Mucosa of rectum (tissue), 2 donors: ENCODE data around the gene UFD1.

ENCODE experiments used
- H3K27ac ChIP-seq, 2 donors: one replicate each; pipeline ENCODE4 v1.7.0; 2013; ENCODE audit warnings: inconsistent platforms in 2 of 2, low read depth in 2 of 2, low read length in 2 of 2
- H3K27me3 ChIP-seq, 2 donors: one replicate each; pipeline ENCODE4 v1.7.0; 2013; ENCODE audit warnings: low read length in 2 of 2; ENCODE audit not compliant: control insufficient read depth in 2 of 2, insufficient read depth in 2 of 2
- H3K36me3 ChIP-seq, 2 donors: one replicate each; pipeline ENCODE4 v1.7.0; 2013; ENCODE audit warnings: low read length in 2 of 2; ENCODE audit not compliant: control insufficient read depth in 2 of 2, insufficient read depth in 2 of 2
- H3K4me1 ChIP-seq, 2 donors: one replicate each; pipeline ENCODE4 v1.7.0; 2013; ENCODE audit warnings: low read length in 2 of 2, mild to moderate bottlenecking in 1 of 2; ENCODE audit not compliant: control insufficient read depth in 2 of 2, insufficient read depth in 2 of 2
- H3K4me3 ChIP-seq, 2 donors: one replicate each; pipeline ENCODE4 v1.7.0; 2013; ENCODE audit warnings: low read length in 2 of 2
- H3K9ac ChIP-seq, 2 donors: one replicate each; pipeline ENCODE4 v1.7.0; 2013; ENCODE audit warnings: low read length in 2 of 2, low read depth in 1 of 2, mild to moderate bottlenecking in 1 of 2
- H3K9me3 ChIP-seq, 2 donors: one replicate each; pipeline ENCODE4 v1.7.0; 2013; ENCODE audit warnings: low read length in 2 of 2; ENCODE audit not compliant: control insufficient read depth in 2 of 2
- donor health status: healthy.
- donor health status: Normal muscosa, but diverticular disease.

UFD1 gene

DNA sequence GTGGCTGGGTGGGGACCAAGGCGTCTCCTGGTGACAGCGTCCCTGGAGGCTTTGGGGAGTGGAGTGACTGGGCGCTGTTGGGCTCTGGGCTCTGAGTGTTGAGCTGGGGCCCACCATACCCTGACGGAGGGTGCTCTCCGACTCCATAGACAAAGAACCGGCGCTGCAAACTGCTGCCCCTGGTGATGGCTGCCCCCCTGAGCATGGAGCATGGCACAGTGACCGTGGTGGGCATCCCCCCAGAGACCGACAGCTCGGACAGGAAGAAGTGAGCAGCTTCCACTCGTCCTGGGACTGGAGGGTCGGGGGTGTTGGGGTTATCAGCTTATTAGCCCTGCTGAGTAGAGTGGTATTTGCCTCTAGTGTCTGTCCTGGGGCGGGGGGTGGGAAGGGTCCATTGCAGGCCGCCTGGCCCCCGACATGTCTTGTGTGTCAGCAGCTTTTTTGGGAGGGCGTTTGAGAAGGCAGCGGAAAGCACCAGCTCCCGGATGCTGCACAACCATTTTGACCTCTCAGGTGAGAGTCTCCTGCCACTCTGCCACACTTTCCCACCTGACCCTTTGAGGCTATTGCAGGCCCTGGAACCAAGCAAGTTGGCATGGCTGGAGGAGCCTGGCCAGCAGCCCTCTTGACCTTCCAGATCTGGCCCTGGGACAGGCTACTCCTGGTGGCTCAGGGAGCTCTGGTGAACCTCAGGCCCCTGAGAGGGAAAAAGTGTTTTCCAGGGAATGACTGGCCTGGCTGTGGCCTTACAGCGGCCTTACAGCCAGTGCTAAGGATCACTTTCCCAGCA lies 37.6 kb upstream of the UFD1 start:
- Histone ChIP-seq H3K4me3 (no peak overlapping the region), H3K27ac (no peak overlapping the region), H3K9me3 (no peaks in the 10 kb centered on the region), H3K36me3 (no peaks in the 10 kb centered on the region), H3K27me3 (no peaks in the 10 kb centered on the region), H3K9ac (no peak overlapping the region), H3K4me1 (no peaks in the 10 kb centered on the region)

DNA sequence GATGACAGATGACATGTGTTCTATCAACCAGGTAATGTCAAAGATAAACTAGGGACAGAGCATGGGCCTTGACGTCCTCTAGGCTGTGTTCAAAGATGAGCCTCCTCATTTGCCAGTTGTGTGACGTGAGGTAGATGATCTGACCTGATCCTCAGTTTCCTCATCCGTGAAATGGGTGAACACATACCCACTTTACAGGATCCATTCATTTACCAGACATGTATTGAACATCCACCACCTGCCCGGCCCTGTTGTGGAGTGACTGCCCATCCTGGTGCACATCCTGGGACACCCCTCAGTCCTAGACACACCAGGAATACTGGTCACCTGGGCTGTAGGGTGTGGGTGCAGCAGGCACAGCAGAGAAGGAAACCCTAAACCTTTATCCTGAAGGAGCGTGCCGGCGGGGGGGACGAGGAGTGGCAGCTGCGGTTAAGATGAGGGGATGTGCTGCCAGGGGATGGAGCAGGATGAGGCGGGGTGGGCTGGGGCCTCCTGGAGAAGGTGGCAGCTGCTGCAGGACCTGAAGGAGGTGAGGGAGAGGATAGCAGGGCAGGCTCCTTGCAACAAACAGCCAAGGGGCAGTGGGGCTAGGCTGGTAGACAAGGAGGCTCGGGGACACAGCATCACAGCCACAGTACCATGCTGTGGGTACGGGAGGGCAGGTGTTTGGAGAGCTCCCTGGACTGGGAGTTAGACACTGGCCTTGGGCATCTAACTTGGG lies 36.8 kb upstream of the UFD1 start:
- Histone ChIP-seq H3K27ac (no peak overlapping the region), H3K36me3 (no peaks in the 10 kb centered on the region), H3K27me3 (no peaks in the 10 kb centered on the region), H3K4me1 (no peaks in the 10 kb centered on the region), H3K9ac (no peak overlapping the region), H3K4me3 (no peak overlapping the region), H3K9me3 (no peaks in the 10 kb centered on the region)

DNA sequence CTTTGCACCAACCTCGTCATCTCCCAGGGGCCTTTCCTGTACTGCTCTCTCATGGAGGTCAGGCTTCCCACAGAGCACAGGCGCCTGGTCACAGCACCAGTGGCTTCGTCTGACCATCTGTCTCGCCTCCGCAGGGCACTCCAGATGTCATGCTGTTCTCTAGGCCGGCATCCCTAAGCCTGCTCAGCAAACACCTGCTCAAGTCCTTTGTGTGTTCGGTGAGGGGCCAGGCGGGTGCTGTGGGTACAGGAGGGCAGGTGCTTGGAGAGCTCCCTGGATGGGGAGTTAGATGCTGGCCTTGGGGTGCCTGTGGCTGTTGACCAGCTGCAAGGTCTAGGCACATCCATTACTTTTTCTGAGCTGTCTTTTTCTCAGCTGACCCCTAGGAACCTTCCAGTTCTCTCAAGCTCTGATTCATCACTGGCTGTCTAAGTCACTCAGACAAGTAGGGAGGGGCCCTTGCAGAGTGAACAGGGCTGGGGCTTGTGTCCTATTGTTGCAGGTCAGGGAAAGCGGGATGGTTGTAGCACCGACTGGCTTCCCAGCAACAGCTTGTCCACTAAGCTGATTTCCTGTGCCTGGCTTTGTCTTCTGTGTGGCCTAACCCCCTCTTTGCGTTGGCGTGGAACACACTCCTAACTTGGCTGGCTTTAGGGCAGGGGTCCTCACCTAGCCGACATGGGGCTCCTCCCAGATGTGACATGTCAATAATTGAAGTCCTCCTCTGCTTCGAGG lies 36.0 kb upstream of the UFD1 start:
- Histone ChIP-seq H3K27ac (no peak overlapping the region), H3K9me3 (no peaks in the 10 kb centered on the region), H3K36me3 (no peaks in the 10 kb centered on the region), H3K9ac (no peak overlapping the region), H3K4me3 (no peak overlapping the region), H3K4me1 (no peaks in the 10 kb centered on the region), H3K27me3 (no peaks in the 10 kb centered on the region)

DNA sequence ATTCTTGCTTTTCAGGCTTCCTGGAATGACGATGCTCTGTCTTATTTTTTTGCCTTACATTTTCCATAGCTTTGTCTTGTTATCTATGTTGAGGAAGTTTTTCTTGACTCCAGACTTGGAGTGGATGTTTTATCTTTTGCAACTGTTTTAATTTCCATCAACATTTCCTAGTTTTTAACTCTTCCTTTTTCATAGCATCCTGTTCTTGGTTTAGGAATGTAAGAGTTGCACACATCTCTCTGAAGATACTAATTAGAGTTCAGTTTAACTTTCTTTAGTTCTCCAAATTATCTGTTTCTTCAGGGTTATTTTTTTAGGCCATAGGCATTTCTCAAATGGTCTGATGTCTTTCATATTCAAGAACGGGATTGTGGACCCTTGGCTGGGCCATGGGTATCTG lies 34.8 kb upstream of the UFD1 start:
- Histone ChIP-seq H3K27ac (no peak overlapping the region), H3K36me3 (no peaks in the 10 kb centered on the region), H3K9me3 (no peaks in the 10 kb centered on the region), H3K4me3 (no peak overlapping the region), H3K9ac (no peak overlapping the region), H3K4me1 (no peaks in the 10 kb centered on the region), H3K27me3 (no peaks in the 10 kb centered on the region)

DNA sequence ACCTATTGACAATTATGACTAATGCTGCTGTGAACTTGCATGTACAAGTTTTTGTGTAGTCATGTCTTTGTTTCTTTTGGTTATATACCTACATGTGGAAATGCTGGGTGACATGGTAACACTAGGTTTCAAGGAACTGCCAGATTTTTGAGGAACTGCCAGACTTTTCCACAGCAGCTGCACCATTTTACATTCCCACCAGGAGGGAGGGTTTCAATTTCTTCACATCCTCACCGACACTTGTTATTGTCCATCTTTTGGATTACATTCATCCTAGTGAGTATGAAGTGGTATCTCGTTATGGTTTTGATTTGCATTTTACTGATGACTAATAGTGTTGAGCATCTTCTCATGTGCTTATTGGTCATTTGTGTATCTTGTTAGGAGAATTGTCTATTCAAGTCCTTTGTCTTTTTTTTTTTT lies 31.9 kb upstream of the UFD1 start:
- no peak overlapping the region for H3K27ac ChIP-seq
- H3K36me3 ChIP-seq, result no peaks in the 10 kb centered on the region
- no peaks in the 10 kb centered on the region for H3K27me3 ChIP-seq
- H3K4me3 ChIP-seq, result no peak overlapping the region
- no peaks in the 10 kb centered on the region for H3K4me1 ChIP-seq
- H3K9ac ChIP-seq, result no peak overlapping the region
- no peaks in the 10 kb centered on the region for H3K9me3 ChIP-seq

DNA sequence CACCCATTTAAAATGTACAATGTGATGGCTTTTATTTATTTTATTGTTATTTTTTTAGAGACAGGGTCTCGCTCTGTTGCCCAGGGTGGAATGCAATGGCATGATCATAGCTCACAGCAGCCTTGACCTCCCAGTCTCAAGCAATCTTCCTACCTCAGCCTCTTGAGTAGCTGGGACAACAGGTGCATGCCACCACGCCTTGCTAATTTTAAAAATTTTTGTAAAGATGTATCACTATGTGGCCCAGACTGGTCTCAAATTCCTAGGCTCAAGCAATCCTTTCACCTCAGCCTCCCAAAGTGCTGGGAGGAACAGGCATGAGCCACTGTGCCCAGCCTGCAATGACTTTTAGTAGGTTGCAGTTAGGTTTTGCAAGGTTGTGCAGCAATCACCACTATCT lies 30.9 kb upstream of the UFD1 start:
- no peak overlapping the region for H3K4me3 ChIP-seq
- H3K27me3 ChIP-seq, result no peaks in the 10 kb centered on the region
- no peak overlapping the region for H3K27ac ChIP-seq
- no peaks in the 10 kb centered on the region for H3K36me3 ChIP-seq
- H3K4me1 ChIP-seq, result no peaks in the 10 kb centered on the region
- H3K9ac ChIP-seq, result no peak overlapping the region
- H3K9me3 ChIP-seq, result no peaks in the 10 kb centered on the region

DNA sequence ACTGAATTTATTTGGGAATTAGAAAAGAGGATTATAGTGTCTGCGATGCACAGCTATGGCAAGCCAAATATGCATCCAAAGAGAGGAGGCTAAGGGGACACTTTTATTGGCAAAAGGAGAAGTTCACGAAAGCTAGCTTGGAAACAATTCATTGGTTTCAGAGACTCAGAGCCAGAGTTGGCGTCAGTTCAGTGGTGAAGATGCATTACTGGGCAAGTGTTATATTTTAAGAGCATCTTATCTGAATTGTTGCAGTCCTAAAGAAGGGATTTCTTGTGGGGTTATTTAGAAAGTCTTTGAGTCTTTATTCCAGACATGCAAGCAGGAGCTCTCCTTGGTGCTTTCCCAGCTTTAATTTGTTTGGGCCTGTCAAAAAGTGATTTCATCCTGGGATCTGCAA lies 30.2 kb upstream of the UFD1 start:
- H3K9ac ChIP-seq, result no peak overlapping the region
- no peaks in the 10 kb centered on the region for H3K27me3 ChIP-seq
- no peak overlapping the region for H3K27ac ChIP-seq
- no peaks in the 10 kb centered on the region for H3K4me1 ChIP-seq
- no peaks in the 10 kb centered on the region for H3K36me3 ChIP-seq
- no peak overlapping the region for H3K4me3 ChIP-seq
- H3K9me3 ChIP-seq, result no peaks in the 10 kb centered on the region

DNA sequence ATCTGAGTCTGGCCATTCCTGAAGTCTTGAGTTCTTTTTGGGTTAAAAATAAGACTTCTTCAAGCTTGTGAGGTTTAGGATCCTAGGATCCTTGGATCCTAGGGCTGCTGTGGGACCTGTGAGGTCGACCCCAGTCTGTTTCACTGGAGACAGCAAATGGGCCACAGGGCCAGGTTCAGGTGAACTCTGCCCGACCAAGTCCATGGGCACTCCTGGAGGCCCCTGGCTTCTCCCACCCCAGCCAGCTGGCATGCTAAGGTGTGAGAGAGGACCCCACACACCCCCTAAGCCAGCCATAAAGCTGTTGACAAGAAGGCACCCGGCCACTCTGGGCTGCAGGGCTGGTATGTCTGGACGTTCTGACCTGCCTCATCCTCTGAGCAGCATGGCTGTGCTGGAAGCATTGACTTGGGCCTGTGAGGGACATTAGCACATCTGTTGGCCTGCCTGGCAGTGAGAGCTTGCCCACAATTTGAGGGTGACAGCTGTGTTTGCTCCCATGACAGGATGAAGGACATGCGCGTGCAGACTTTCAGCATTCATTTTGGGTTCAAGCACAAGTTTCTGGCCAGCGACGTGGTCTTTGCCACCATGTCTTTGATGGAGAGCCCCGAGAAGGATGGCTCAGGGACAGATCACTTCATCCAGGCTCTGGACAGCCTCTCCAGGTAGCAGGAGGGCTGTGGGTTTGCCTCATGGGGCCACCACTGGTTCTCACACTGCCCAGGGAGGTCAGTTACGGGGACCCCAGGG lies 29.2 kb upstream of the UFD1 start:
- H3K9ac ChIP-seq, result no peak overlapping the region
- no peaks in the 10 kb centered on the region for H3K27me3 ChIP-seq
- H3K36me3 ChIP-seq, result no peaks in the 10 kb centered on the region
- no peak overlapping the region for H3K27ac ChIP-seq
- H3K4me3 ChIP-seq, result no peak overlapping the region
- H3K9me3 ChIP-seq, result no peaks in the 10 kb centered on the region
- no peaks in the 10 kb centered on the region for H3K4me1 ChIP-seq

DNA sequence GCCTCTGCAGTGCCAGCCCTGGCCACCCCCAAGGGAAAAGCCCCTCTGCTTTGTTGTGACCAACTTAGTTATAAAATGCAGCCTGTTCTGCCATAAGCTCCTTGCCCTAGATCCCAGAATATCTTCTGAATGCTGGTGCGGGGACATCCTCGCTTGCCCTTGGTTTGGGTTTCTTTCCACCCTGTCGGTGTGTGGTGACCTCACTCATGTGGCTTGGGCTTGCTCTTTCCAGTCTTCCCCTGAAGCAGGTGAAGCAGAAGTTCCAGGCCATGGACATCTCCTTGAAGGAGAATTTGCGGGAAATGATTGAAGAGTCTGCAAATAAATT lies 28.5 kb upstream of the UFD1 start:
- H3K4me3 ChIP-seq, result no peak overlapping the region
- H3K9me3 ChIP-seq, result no peaks in the 10 kb centered on the region
- no peaks in the 10 kb centered on the region for H3K4me1 ChIP-seq
- H3K36me3 ChIP-seq, result no peaks in the 10 kb centered on the region
- H3K27ac ChIP-seq, result no peak overlapping the region
- no peaks in the 10 kb centered on the region for H3K27me3 ChIP-seq
- no peak overlapping the region for H3K9ac ChIP-seq

DNA sequence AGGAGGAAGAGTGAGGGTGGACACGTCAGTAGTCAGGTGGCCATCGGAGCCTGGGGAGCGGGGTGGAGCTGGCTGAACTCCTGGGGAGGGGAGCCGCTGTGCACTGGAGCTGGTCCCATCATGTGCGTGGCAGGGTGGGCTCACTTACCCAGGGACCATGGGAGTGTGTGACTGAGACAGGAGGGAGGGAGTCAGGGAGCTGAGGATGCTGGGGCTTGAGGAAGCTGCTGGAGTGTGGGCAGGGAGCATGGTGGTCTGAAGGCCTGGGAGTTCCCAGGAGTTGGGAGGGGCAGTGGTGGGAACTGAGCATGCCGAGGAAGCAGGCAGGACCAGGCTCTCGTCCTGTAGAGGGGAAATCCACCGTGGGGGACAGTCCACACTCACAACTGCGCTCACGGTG lies 27.2 kb upstream of the UFD1 start:
- no peaks in the 10 kb centered on the region for H3K36me3 ChIP-seq
- H3K4me1 ChIP-seq, result no peaks in the 10 kb centered on the region
- no peak overlapping the region for H3K27ac ChIP-seq
- no peak overlapping the region for H3K4me3 ChIP-seq
- no peaks in the 10 kb centered on the region for H3K9me3 ChIP-seq
- no peaks in the 10 kb centered on the region for H3K27me3 ChIP-seq
- no peak overlapping the region for H3K9ac ChIP-seq
